Trophoblast cell (in vitro differentiated cells and primary cell): ENCODE data around the gene KCTD21. TPM values are rescaled to one million over a fixed set of nuclear protein-coding genes. Genes with fewer than 3 reads are reported as not detected.
A peak's percentile ranks its signal among the peaks of the same experiment; 100 is the strongest.
"Not testable (repeated sequence)": the region's sequence is repeated elsewhere in the genome, so short reads cannot be mapped to it uniquely, and the experiment has no call there.

Experiments
- DNase-seq, 2 donors: peaks; one replicate each; pipeline ENCODE4 v3.0.0-alpha.2; 2016
- H2AFZ ChIP-seq: 2 replicates; pipeline ENCODE4 v1.6.1; 2013; ENCODE audit warnings: low read length, moderate library complexity, mild to moderate bottlenecking; ENCODE audit not compliant: insufficient read depth, poor library complexity
- H2AK5ac ChIP-seq: 2 replicates; pipeline ENCODE4 v1.6.1; 2013; ENCODE audit warnings: mild to moderate bottlenecking, low read length
- H2BK120ac ChIP-seq: 2 replicates; pipeline ENCODE4 v1.6.1; 2013; ENCODE audit warnings: low read length, mild to moderate bottlenecking, moderate library complexity; ENCODE audit not compliant: insufficient read depth, poor library complexity
- H2BK12ac ChIP-seq: 2 replicates; pipeline ENCODE4 v1.6.1; 2013; ENCODE audit warnings: mild to moderate bottlenecking, low read length, moderate library complexity
- H2BK5ac ChIP-seq: 2 replicates; pipeline ENCODE4 v1.6.1; 2013; ENCODE audit warnings: low read length, low read depth, moderate library complexity, mild to moderate bottlenecking; ENCODE audit not compliant: poor library complexity
- H3K14ac ChIP-seq: 2 replicates; pipeline ENCODE4 v1.6.1; 2013; ENCODE audit warnings: mild to moderate bottlenecking, low read length
- H3K18ac ChIP-seq: 2 replicates; pipeline ENCODE4 v1.6.1; 2013; ENCODE audit warnings: mild to moderate bottlenecking, low read length
- H3K23ac ChIP-seq: 2 replicates; pipeline ENCODE4 v1.6.1; 2013; ENCODE audit warnings: low read length
- H3K27ac ChIP-seq: 2 replicates; pipeline ENCODE4 v1.5.1; 2013; ENCODE audit warnings: low read depth, mild to moderate bottlenecking, inconsistent platforms, low read length, moderate library complexity
- H3K27me3 ChIP-seq: 2 replicates; pipeline ENCODE4 v1.6.1; 2013; ENCODE audit warnings: inconsistent platforms, mild to moderate bottlenecking, low read length, moderate library complexity; ENCODE audit not compliant: insufficient read depth
- H3K36me3 ChIP-seq, 2 experiments: 1 replicate in 1 of 2; 2 replicates in 1 of 2; pipeline ENCODE4 v1.6.1; 2013; ENCODE audit warnings: low read length in 2 of 2, mild to moderate bottlenecking in 2 of 2, moderate library complexity in 1 of 2; ENCODE audit not compliant: insufficient read depth in 2 of 2, control insufficient read depth in 1 of 2
- H3K4ac ChIP-seq: 2 replicates; pipeline ENCODE4 v1.6.1; 2013; ENCODE audit warnings: low read depth, mild to moderate bottlenecking, low read length, moderate library complexity
- H3K4me1 ChIP-seq, 2 experiments: 1 replicate in 1 of 2; 2 replicates in 1 of 2; pipeline ENCODE4 v1.6.1; 2013; ENCODE audit warnings: low read length in 2 of 2, mild to moderate bottlenecking in 2 of 2, moderate library complexity in 1 of 2; ENCODE audit not compliant: insufficient read depth in 2 of 2, control insufficient read depth in 1 of 2
- H3K4me2 ChIP-seq: 2 replicates; pipeline ENCODE4 v1.6.1; 2013; ENCODE audit warnings: inconsistent platforms, mild to moderate bottlenecking, low read length, moderate library complexity
- H3K4me3 ChIP-seq: 2 replicates; pipeline ENCODE4 v1.5.1; 2013; ENCODE audit warnings: mild to moderate bottlenecking, low read depth, low read length, inconsistent platforms
- H3K79me1 ChIP-seq: one replicate; pipeline ENCODE4 v1.6.1; 2013; ENCODE audit warnings: low read length
- H3K79me2 ChIP-seq: 2 replicates; pipeline ENCODE4 v1.6.1; 2013; ENCODE audit warnings: low read length, mild to moderate bottlenecking; ENCODE audit not compliant: control insufficient read depth, insufficient read depth, poor library complexity
- H3K9ac ChIP-seq: 2 replicates; pipeline ENCODE4 v1.6.1; 2013; ENCODE audit warnings: mild to moderate bottlenecking, low read length
- H3K9me3 ChIP-seq: 2 replicates; pipeline ENCODE4 v1.6.1; 2013; ENCODE audit warnings: low read depth, mild to moderate bottlenecking, control low read depth, inconsistent platforms, low read length; ENCODE audit not compliant: insufficient read depth
- H4K12ac ChIP-seq: 2 replicates; pipeline ENCODE4 v1.6.1; 2013; ENCODE audit warnings: low read depth, mild to moderate bottlenecking, low read length, moderate library complexity
- H4K8ac ChIP-seq: 2 replicates; pipeline ENCODE4 v1.6.1; 2013; ENCODE audit warnings: low read depth, mild to moderate bottlenecking, low read length, moderate library complexity
- H4K91ac ChIP-seq: one replicate; pipeline ENCODE4 v1.6.1; 2013; ENCODE audit warnings: low read depth, mild to moderate bottlenecking, low read length, moderate library complexity
- WGBS: extraction: QIAGEN DNeasy Blood & Tissue Kit; methylation state at CpG from one replicate; pipeline ENCODE4 v1.1.7; 2013; ENCODE audit warnings: missing lambda C conversion rate; ENCODE audit not compliant: insufficient read length, insufficient coverage; ENCODE audit errors: extremely low coverage; 5-methylcytosine and 5-hydroxymethylcytosine counted together
- polyA plus RNA-seq: library from polyadenylated mRNA; stranded (reverse); fragments of 200-250 nt; gene quantifications from 2 replicates; pipeline ENCODE4 v1.2.3, GENCODE V29; 2013

KCTD21 gene
- polyA plus RNA-seq = 14.9 and 15.5 TPM in 2 replicates

GRCh38 chr11:78188286-78189173 is at the start of gene KCTD21, which contains the start of gene USP35:
Gene KCTD21 (minus strand): TSS chr11:78188626. CDS start chr11:78174554, 14,072 bp downstream.
Gene USP35 (plus strand): TSS chr11:78188919. CDS start chr11:78196246, 7,327 bp downstream.
- Histone ChIP-seq H3K18ac (peak within 1 kb of the TSS; percentile 93), H3K23ac (no peak within 1 kb of the TSS), H2BK5ac (peak within 1 kb of the TSS; percentile 59), H3K14ac (peak within 1 kb of the TSS; percentile 95), H4K8ac (peak within 1 kb of the TSS; percentile 83), H3K4ac (peak within 1 kb of the TSS; percentile 72), H2BK12ac (peak within 1 kb of the TSS; percentile 51), H3K27me3 (no peaks in the 10 kb centered on the region), H3K4me1 (peaks cover 32 to 40% of the 10 kb centered on the region in 2 experiments), H4K91ac (peak within 1 kb of the TSS; percentile 82), H3K9ac (peak within 1 kb of the TSS; percentile 64), H3K36me3 (peaks cover 8 to 9% of the 10 kb centered on the region in 2 experiments), H4K12ac (peak within 1 kb of the TSS; percentile 93), H3K4me3 (peak within 1 kb of the TSS; percentile 90), H3K9me3 (no peaks in the 10 kb centered on the region), H3K79me1 (peaks cover 21% of the 10 kb centered on the region), H3K27ac (peak within 1 kb of the TSS; percentile 60), H2AK5ac (peak within 1 kb of the TSS; percentile 94), H3K79me2 (peaks cover 24% of the 10 kb centered on the region), H3K4me2 (peak within 1 kb of the TSS; percentile 82), H2BK120ac (peak within 1 kb of the TSS; percentile 54), H2AFZ (peak within 1 kb of the TSS; percentile 80)
- no CpG with 5 or more reads among the region's 74 CpGs for WGBS
- DNase-seq = peak; percentile 98

GRCh38 chr11:78237293-78238046 is 49.0 kb upstream of the KCTD21 start:
- Histone ChIP-seq H3K18ac (no peak overlapping the region), H4K8ac (no peak overlapping the region), H3K9ac (no peak overlapping the region), H3K14ac (no peak overlapping the region), H3K36me3 (peaks cover 2 to 9% of the 10 kb centered on the region in 2 experiments), H3K23ac (no peak overlapping the region), H3K79me2 (no peaks in the 10 kb centered on the region), H3K27me3 (no peaks in the 10 kb centered on the region), H3K4me1 (peaks cover 10 to 17% of the 10 kb centered on the region in 2 experiments), H2BK120ac (no peak overlapping the region), H3K4me2 (no peak overlapping the region), H3K79me1 (no peaks in the 10 kb centered on the region), H3K4me3 (no peak overlapping the region), H2BK5ac (no peak overlapping the region), H3K9me3 (peaks cover 1% of the 10 kb centered on the region), H3K27ac (no peak overlapping the region), H4K12ac (no peak overlapping the region), H2AK5ac (no peak overlapping the region), H2BK12ac (no peak overlapping the region), H3K4ac (no peak overlapping the region), H4K91ac (no peak overlapping the region), H2AFZ (no peak overlapping the region)
- DNase-seq = no peak

- no CpG with 5 or more reads among the region's 5 CpGs for WGBS
- H3K4ac ChIP-seq = no peak overlapping the region
- no peak overlapping the region for H3K14ac ChIP-seq
- no peak overlapping the region for H4K91ac ChIP-seq
- H2AK5ac ChIP-seq = no peak overlapping the region
- H3K4me2 ChIP-seq = no peak overlapping the region
- no peak for DNase-seq
- no peaks in the 10 kb centered on the region for H3K79me1 ChIP-seq
- no peak overlapping the region for H4K12ac ChIP-seq
- no peak overlapping the region for H2BK120ac ChIP-seq
- no peak overlapping the region for H3K18ac ChIP-seq
- no peak overlapping the region for H2BK5ac ChIP-seq
- no peak overlapping the region for H4K8ac ChIP-seq
- no peak overlapping the region for H2AFZ ChIP-seq
- no peaks in the 10 kb centered on the region for H3K9me3 ChIP-seq
- H3K9ac ChIP-seq = no peak overlapping the region
- H3K4me3 ChIP-seq = no peak overlapping the region
- no peak overlapping the region for H2BK12ac ChIP-seq
- H3K4me1 ChIP-seq = peaks cover 3% of the 10 kb centered on the region in 2 experiments
- H3K79me2 ChIP-seq = no peaks in the 10 kb centered on the region
- H3K23ac ChIP-seq = no peak overlapping the region
- no peak overlapping the region for H3K27ac ChIP-seq
- H3K36me3 ChIP-seq = peaks cover 4 to 11% of the 10 kb centered on the region in 2 experiments
- no peaks in the 10 kb centered on the region for H3K27me3 ChIP-seq
Measured at GRCh38 chr11:78234006-78234405, 45.6 kb upstream of the KCTD21 start.

GRCh38 chr11:78233046-78233445 is 44.6 kb upstream of the KCTD21 start:
- not testable (repeated sequence) for H2AFZ ChIP-seq, H3K79me2 ChIP-seq, H3K79me1 ChIP-seq, H3K23ac ChIP-seq, H3K9ac ChIP-seq, H2BK5ac ChIP-seq, H3K4me2 ChIP-seq, H2AK5ac ChIP-seq, H3K9me3 ChIP-seq, DNase-seq, H4K12ac ChIP-seq, H3K4ac ChIP-seq, H3K18ac ChIP-seq, H2BK120ac ChIP-seq, H3K4me1 ChIP-seq, H3K14ac ChIP-seq, H3K27ac ChIP-seq, H3K4me3 ChIP-seq, H4K8ac ChIP-seq, H2BK12ac ChIP-seq, H3K27me3 ChIP-seq
- peak overlapping the region; percentile 8 for H4K91ac ChIP-seq
- no CpG with 5 or more reads among the region's 6 CpGs for WGBS
- peaks cover 6 to 17% of the 10 kb centered on the region in 2 experiments for H3K36me3 ChIP-seq
